Measurements from ENCODE around the gene KRT79. TPM values are rescaled to one million over a fixed set of nuclear protein-coding genes. Genes with fewer than 3 reads are reported as not detected.

KRT79 gene
- total RNA-seq, 1 experiment from 2014 or later = not detected

DNA sequence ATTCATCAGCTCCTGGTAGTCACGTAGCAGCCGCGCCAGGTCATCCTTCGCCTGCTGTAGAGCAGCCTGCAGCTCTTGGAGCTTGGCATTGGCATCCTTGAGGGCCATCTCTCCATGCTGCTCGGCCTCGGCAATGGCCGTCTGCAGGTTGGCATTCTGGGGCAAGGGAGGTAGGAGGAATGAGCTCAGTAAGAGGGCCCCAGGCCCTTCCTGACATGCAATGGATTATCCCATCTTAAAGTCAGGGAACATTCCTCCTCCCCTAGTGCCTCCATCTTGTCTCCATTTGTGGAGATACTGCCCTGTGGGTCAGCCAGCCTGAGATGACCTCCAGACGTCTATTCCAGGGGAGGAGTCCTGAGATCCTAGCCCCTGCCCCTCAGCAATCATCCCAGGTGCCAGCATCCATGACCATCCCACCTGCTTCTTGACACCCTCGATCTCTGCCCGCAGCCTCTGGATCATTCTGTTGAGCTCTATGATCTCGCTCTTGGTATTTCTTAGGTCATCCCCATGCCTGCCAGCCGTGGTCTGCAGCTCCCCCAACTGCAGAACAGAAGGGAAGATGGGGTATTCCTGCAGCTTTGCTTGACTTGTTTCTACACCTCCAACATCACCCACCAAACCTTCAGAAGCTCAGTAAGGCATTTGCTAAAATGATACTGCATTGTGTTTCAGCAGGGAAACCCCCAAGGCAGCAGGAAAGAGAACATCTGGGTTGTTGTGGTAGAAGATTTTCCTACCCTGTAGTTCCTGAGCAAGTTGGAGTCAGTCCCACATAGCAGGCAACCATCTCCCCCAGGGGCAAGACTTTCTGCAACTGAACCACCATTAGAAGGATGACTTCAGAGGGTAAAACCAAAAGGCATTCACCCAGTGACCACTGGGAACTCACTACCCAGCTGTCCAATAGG lies 42.6 kb downstream of the KRT79 start:
- DNase-seq (ENCODE audit: low spot score) = no peak

DNA sequence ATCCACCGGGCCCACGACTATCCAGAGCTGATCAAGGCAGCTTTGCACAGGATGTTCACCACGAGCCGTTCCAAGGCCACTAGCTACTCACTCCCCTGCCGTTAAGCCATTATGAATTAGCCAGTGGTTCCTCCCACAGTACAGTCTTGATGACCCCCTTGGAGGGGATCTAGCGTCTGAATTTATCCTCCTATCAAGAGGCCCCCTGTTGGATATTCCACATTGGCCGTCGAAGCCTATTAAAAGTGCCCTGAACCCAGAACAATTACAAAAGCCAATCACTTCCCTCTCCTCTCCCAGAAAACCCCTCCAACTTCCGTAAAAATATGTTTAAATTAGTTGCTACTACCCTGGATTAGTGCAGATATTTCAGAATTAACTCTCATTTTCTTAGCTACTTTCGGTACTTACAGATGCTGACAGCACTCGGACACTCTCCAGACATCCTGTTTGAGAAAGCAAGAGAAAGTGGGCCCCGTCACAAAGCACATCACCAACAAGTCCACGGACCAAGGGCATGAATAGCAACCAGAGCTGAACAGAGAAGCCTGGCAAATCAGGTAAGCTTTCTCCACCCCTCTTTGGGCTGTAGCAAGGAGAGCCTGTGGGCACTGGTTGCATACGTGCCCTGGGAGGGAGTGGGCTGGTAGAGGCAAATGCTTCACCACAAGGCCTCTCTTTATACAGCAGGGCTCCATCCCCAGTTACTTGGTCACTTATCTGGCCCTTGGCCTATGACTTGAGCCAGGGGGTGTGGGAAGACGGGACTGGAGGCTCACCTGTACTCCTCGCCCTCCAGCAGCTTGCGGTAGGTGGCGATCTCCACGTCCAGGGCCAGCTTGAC lies 43.5 kb downstream of the KRT79 start:
- DNase-seq (ENCODE audit: low spot score) = no peak

DNA sequence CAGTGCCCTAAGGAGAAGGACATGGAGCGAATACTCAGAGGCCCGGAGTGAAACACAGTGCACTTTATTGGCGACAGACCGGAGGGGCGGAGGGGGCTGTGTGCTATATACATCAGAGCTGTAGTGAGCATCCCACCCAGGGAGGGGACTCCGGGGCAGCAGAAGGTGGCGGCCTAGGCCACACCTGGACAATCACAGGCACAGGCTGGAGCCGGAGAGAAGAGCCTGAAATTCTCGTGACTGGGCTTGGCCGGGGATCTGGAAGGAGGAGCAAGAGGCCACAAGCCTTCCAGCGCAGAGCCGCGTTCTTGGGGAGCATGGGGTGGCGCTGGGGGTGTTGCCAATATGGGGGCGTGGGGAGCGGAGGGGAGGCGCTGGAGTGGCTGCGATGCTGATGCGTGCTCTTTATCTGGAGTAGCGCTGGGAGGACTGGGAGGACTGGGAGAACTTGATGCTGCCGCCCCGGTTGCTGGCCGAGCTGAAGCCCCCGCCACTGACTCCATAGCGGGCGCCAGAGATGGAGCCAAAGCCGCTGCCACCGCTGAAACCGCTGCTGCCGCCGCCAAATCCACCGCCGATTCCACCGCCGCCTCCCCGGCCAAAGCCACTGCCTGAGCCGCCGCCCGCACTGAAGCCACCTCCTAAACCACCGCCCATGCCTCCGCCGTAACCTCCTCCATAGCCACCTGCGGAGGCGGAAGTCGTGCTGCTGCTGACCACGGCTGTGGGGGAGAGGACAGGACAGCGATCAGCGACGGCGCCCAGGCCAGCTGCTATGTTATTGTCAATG lies 44.3 kb downstream of the KRT79 start:
- no peak for DNase-seq (ENCODE audit: low spot score)

DNA sequence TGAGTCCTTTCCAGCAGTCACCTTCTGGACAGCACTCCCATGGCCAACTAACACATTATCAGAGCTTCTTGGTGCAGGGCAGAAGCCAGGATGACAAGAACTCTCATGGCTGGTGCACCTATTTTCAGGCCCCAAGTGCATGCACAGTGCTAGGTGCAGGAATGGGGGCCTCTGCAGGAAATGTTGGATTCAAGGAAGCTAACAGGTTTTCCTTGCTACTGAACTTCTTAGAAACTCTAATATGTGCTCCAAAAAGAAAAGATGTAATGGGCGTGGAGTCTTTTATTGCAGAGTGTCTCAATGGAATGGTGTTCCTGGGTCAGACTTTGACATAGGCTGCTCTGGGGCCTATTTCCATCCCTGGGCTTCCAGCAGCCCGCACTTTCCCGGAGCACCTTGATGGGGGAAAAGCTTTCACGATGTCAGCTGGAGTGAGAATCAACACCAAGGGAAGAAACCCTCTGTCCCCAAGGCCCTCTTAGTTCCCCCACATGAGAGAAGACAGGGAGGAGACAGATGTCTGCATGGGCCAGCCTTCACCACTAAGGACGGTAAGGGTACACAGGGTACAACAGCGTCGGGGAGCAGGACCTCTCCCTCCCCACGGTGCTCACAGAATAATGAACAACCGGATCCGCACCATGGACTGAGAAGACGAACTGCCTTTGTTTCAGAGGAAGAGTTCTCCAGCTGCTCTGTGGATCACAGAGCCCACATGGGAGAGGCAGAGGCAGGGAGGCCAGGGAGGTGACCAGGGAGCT lies 45.1 kb downstream of the KRT79 start:
- DNase-seq (ENCODE audit: low spot score) = no peak

DNA sequence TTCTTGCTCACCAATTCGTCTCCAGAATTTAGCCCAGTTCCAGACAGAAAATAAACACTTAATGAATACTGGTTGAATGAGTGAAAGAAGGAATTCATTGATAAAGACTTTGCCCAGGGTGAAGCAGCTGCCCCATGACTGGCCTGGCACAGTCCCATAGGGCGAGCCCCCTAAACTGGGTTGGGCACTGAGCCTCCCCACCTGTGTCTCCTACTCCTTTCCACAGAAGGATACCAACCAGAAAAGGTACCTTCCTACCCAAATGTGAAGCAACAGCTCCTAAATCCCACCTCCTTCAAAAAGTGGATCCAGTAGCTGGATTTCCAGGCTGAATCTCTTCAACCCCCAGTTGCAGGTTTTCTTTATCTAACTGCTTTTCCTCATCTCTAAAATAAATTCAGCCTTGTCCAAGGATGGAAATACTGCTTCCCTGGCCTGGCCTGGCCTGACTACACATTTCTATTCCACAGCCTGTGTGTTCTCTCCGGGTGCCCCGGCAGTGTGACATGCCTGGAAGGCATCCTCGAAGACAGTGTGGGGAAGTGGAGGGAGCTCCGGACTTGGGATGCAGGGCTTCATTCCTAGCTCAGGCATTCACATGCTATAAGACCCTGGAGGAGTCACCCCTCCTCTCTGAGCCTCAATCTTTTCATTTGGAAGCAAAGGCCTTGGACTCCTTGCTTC lies 45.8 kb downstream of the KRT79 start:
- DNase-seq (ENCODE audit: low spot score) = no peak

DNA sequence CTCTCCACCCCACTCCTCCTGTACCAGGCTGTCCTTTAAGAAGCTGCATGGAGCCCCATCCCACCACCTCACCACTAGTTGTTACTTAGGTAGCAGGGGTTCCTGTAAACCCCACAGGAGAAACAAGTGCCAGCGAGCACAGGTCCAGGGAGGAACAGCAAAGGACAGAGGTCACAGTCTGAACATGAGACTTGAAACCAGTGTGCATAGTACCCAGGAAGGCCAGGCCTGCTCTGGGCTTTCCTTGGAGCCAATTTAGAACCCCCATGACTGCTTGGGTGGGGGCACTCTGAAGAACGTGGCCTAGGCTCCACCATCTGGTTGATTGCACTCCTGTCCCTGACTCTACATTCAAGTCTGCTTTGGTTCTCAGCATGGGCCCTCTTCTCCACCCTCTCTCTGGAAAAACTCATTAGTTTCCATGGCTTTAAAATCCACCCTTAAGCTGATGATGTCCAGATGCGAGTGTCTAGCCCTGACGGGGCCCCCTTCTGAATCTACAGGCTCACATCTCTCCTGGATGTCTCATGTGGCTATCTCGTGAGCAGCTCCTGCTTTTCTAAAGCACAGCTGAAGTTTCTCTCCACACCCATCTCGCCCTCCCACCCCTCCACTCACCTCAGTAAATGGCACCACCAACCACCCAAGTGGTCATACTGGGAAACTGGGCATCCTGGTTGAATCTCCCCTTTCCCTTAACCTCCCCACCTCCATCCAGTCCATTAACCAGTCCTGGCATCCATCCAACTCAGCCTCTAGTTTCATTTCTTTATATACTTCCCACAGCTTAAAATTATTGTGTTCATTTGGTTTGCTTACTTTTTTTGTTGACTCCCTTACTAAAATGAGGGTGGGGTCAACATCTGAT lies 46.6 kb downstream of the KRT79 start:
- DNase-seq (ENCODE audit: low spot score) = no peak

DNA sequence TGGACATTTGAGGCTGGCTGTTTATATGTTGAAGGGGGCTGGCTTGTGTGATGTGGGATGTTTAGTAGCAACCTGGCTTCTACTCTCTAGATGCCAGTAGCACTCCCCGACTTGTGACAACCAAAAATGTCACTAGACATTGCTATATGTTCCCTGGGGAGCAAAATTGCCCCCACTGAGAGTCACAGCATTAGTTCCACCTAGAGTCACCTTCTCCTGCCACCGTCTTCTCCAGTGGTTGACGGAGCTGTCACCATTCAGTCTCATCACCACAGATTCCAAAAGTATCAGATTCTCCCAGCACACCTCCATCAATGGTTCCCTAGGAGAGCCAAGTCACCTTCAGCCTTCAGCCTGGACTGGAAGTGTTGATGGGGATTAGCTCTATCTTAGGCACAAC lies 49.2 kb downstream of the KRT79 start:
- no peak for DNase-seq (ENCODE audit: low spot score)

DNA sequence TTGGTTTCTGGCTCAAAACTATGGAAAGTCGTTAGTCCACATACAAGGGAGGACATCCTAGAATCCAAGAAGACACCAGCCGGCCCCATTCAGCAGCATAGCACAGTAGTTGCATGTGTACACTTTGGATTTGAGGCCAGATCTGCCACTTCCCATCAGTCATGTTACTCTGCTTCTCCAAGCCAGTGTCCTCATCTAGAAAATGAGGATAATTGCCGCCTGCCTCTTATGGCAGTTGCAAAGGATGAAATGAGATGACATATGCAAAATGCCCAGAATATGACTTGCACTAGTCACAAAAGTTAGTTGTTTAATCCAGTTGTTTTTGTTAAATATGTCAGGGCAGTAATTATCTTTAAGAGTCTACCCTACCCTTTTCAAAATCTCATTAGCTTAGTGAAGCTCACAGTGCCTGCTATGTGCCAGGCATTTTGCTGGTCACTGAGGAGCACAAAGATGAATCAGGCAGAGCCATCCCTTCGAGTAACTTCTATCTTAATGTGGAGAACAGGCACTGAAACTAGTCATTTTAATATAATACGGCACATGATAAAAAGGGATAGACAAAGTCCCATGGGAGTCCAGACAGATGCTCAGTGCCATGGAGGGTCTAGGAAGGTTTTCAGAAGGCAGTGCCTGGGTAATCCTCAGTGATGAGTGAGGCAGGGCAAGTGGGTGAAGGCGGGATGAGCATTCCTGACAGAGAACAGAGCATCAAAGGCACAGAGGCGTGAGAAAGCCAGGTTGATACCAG lies 50.4 kb downstream of the KRT79 start:
- no peak for DNase-seq (ENCODE audit: low spot score)

DNA sequence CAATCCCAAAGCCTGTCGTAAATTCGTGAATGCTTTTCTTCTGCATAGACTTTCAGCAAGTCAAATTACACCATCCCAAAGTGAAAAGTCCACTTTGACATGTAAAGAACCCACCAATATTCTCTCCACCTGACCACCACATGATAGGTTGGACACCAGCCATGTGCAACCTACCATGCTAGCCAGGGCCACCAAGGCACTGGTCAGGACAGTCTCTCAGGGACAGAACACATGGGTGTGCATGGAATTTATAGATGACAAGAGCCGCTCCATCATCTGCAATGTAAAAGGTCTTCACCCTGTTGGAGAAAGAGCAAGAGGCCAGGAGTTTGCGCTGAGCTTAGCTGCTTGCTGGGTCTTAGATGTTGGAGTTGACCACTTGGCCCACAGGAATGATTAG lies 51.6 kb downstream of the KRT79 start:
- DNase-seq (ENCODE audit: low spot score) = no peak

DNA sequence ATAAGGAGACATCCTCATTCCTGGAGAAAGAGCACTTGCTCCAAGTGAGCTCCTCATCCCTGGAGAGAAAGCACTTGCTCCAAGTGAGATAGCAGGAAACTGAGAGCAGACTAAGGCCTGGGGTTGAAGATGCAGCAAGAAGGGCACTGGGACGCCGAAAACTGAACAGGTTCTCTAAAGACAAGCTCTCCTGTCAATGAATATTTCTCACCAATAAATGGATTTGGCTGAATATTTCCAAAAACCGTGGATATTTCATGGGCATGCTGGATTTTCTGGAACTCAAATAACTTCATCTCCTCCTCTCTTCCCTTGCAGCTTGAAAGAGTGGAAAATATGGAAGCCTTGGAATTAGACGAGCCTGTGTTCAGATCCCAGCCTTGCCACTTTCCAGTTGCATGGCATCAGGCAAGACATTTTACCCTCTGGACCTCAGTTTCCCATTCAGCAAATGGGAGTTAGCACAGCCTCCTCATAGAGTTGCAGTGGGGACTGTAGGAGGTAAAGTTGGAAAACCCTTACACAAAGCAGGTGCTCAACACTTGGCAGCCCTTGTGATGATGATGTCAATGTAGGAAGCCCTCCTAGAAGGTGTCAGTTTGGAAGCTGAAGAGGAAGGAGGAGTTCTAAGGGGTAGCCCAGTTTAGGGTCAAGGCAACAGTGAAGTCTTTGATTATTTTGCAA lies 52.6 kb downstream of the KRT79 start:
- no peak for DNase-seq (ENCODE audit: low spot score)

DNA sequence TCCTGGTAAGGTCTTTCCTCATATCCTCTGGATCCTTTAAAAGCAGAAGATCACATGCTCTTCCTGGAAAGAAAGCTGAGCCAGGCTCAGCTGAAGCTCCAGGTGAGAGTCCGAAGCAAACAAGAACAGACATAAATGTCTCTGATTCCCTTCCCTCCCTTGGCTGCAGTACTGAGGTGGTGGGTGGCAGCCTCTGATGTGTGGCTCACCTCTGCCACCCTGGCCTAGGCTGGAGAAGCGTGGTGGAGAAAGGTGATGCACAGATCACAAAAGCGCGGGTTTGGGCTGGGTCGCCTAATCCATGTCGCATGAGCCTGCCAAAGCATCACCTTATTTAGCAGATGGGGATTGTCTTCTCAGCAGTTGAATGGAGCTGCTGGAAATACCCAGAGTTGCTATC lies 54.2 kb downstream of the KRT79 start:
- no peak for DNase-seq (ENCODE audit: low spot score)

DNA sequence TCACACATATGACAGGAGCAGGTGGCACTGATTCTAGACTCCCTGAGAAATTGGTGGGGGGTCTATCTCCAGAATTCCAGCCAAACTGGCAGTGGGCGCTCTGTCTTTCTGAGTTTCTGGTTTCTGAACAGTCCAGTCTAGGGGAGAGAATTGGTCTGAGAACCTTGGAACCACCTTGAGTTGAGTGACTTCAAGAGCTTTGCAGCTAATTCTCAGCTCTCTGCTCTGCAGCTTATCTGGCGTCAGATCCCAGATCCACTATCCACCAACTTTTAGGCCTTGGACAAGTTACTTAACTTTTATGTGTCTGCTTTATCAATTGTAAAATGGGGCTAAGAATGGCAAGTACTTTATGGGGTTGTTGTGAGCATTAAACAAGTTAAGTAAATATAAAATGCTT lies 55.3 kb downstream of the KRT79 start:
- no peak for DNase-seq (ENCODE audit: low spot score)

DNA sequence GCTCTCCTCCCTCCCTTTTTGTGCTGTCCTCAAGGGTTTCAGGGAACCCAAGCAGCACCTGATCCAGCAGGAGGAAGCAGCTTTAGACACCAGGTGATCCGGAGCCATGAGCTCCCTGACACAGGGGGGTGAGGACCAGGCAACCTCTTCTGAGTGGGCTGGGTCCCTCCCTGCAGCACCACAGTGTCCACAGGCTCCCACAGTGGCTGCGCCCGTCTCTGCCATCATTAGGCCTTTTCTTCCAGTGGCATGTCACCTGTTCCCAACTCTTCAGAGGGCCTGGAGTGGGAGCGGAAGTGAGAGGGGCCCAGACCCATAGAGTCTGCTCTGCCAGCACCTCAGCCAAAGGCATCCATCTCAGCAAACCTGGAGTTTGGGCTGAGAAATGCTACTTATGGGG lies 56.5 kb downstream of the KRT79 start:
- DNase-seq (ENCODE audit: low spot score) = no peak

DNA sequence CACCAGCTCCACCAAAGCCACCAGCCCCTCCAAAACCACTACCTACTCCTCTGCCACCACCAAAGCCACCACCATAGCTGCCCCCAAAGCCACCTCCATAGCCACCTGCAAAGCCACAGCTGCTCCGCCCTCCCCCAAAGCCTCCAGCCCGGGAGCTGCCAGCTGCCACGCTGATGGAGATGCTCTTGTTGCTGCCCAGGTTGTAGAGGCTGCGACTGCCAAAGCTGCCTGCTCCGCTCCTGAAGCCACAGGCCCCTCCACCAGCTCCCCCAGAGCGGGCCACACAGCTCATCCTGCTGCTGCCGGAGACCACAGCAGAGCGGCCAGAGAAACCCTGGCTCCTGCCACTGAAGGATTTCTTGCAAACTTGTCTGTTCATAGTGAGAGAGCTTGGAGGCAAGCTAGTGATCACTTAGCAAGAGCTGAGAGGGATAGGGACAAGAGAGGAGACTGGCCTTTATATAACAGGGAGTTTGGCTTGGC lies 57.2 kb downstream of the KRT79 start, which contains the start of gene KRT76:
Gene KRT76 (minus strand): TSS at position 433 of the 483 bp plus-strand sequence. CDS start 54 bp downstream, at position 379.
- DNase-seq (ENCODE audit: low spot score) = no peak

DNA sequence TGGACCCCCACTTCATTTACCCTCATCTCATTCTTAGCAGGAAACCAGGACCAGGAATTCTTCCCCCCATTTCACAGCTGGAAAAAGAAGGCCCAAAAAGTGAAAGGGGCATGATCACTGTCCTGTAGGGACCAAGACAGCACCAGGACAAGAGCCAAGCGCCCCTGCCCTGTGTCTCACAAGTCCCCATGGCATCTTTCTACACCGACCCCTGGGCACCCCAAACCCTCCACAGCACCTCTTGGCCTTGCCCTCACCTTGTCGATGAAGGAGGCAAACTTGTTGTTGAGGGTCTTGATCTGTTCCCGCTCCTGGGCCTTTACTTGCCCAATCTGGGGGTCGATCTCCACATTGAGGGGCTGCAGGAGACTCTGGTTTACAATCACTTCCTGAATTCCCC lies 57.7 kb downstream of the KRT79 start:
- DNase-seq (ENCODE audit: low spot score) = no peak

DNA sequence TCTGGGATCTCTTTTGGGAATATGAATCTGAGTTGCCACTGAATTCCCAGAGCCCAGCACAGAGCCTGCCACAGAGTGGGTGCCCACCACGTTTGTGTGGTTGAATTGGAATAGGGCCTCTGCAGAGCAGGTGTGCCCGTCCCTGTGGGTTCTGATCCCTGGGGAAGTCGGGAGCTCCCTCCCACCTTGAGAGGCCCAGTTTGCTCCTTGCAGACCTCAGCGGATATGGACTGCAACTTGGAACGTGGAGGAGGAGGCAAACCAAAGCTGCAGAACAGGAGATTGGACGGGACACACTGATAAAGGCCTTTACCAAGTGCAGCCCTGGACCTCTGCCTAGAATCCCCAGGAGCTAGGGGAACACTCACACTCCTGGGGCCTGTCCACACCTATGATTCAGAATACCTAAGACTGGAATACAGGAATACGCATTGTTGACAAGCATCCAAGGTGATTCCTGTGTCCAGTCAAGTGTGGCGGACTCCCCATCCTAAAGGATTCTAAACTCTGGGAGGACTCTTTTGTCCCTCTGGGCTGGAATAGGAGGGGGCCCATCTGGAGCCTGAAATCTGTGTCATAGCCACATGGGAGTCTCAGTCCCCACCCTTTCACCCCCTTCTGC lies 59.4 kb downstream of the KRT79 start:
- no peak for DNase-seq (ENCODE audit: low spot score)

DNA sequence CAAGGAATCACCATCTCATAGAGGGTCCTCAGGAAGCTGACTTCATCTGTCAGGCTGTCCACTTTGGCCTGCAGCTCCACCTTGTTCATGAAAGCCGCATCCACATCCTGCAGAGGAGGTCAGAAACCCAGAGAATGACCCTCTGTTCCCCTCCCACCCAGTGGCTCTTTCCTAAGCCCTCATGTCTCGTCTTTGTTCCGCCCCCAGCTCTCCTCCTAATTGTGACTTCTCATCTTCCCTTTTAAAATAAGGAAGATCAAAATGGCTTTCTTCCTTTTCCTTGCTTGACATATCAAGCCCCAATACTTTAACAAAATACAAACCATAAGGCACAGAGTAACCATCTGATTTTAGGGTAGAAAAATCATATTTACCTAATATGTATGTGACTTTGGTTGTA lies 61.3 kb downstream of the KRT79 start:
- no peak for DNase-seq (ENCODE audit: low spot score)

DNA sequence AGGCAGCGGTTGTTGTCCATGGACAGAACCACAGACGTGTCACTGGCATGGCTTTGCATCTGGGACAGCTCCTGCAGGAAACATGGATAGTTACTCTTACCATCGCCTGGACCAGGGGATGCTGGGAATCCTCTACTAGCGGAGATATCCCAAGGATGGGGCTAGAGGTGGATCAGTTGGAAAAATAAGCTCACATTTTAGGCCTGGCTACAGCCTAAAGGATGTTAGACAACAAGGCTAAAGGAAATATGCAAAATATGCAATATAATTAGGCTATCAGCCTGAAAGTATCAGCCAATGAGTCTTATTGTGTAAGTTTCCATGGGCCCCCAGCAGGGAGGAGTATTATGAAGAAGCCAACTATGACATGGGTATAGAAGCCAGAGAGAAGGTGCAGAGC lies 61.9 kb downstream of the KRT79 start:
- no peak for DNase-seq (ENCODE audit: low spot score)
